BJ (cell line): Measurements from ENCODE around the gene ANGPTL8. TPM values are rescaled to one million over a fixed set of nuclear protein-coding genes. Genes with fewer than 3 reads are reported as not detected.

Experiments
- CTCF ChIA-PET: fragments of 350-600 bp; formaldehyde crosslinking; extraction: SDS; loops from one replicate; lab custom pipeline; 2021; ENCODE audit warnings: antibody characterized with exemption, inconsistent platforms; lab: Yijun Ruan, JAX
- POLR2A ChIA-PET: fragments of 300-600 bp; sonication (Branson Sonifier 250); formaldehyde crosslinking; extraction: SDS; loops from one replicate; lab custom pipeline; 2021; ENCODE audit warnings: antibody characterized with exemption; lab: Charles Lee
- DNase-seq: peaks from one replicate; pipeline ENCODE4 v3.0.0-alpha.2; 2011; ENCODE audit warnings: low read depth
- H3K27me3 ChIP-seq: 2 replicates; pipeline ENCODE4 v1.6.0; 2011; ENCODE audit warnings: low read length; ENCODE audit not compliant: control insufficient read depth, insufficient read depth
- H3K36me3 ChIP-seq: 2 replicates; pipeline ENCODE4 v1.5.1; 2011; ENCODE audit warnings: low read length; ENCODE audit not compliant: control insufficient read depth, insufficient read depth
- H3K4me3 ChIP-seq: 2 replicates; pipeline ENCODE4 v1.5.1; 2011; ENCODE audit warnings: low read depth, mild to moderate bottlenecking, control low read depth, low read length
- CTCF ChIP-seq: IDR thresholded peaks from 2 replicates; pipeline ENCODE4 v1.5.1; 2011; ENCODE audit warnings: low read depth, mild to moderate bottlenecking, control low read depth, inconsistent platforms, low read length, moderate library complexity; ENCODE audit not compliant: insufficient read depth
- polyA plus RNA-seq: library from polyadenylated mRNA; depleted of rRNA; stranded (reverse); fragments of >200 nt; gene quantifications from 2 replicates; pipeline ENCODE4 v1.2.3, GENCODE V29; 2011

Gene ANGPTL8
- polyA plus RNA-seq, 1 experiment: not detected

- H3K36me3 ChIP-seq: no peaks in the 10 kb centered on the region
- H3K4me3 ChIP-seq: no peak overlapping the region
- TF ChIP-seq CTCF: no peak
- no peak for DNase-seq
- no peaks in the 10 kb centered on the region for H3K27me3 ChIP-seq
- CTCF ChIA-PET: interaction anchor here (1.0 to 1.4 kb wide), 3 partner anchors 26 to 215 kb away, joined by 3 to 5 read pairs (median 3); no protein-coding TSS in a partner anchor
- POLR2A ChIA-PET: no interaction called here
Observed at GRCh38 chr19:11267316-11268085, 28.1 kb downstream of the ANGPTL8 start.

- POLR2A ChIA-PET: no interaction called here
- Histone ChIP-seq H3K36me3 (no peaks in the 10 kb centered on the region), H3K27me3 (no peaks in the 10 kb centered on the region), H3K4me3 (no peak overlapping the region)
- CTCF ChIA-PET: interaction anchor here (1.0 kb wide), 1 partner anchor 13 kb away, joined by 3 read pairs; no protein-coding TSS in a partner anchor
- TF ChIP-seq CTCF: no peak
- no peak for DNase-seq
Observed at GRCh38 chr19:11268783-11269267, 29.4 kb downstream of the ANGPTL8 start.

DNA sequence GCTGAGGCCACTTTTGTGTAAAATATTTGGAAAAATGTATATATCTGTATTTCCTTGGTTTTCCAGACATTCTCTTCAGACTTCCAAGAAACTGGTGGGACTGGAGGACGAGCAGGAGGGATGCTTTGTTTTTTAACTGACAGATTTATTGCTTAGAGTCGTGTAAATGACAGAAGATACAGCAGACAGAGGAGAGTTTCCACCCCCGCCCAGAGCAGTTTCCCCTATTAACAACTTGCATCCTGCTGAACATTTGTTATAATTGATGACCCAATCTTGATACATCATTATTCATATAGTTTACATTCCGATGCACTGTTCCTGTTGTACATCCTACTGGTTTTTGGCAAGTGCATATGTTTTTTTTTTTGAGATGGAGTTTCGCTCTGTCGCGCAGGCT lies 30.0 kb downstream of the ANGPTL8 start:
- Histone ChIP-seq H3K4me3 (no peak overlapping the region), H3K27me3 (no peaks in the 10 kb centered on the region), H3K36me3 (no peaks in the 10 kb centered on the region)
- ChIA-PET CTCF (interaction anchor here (1.0 kb wide), 1 partner anchor 14 kb away, joined by 3 read pairs; no protein-coding TSS in a partner anchor), POLR2A (no interaction called here)
- no peak for DNase-seq
- TF ChIP-seq CTCF: no peak

DNA sequence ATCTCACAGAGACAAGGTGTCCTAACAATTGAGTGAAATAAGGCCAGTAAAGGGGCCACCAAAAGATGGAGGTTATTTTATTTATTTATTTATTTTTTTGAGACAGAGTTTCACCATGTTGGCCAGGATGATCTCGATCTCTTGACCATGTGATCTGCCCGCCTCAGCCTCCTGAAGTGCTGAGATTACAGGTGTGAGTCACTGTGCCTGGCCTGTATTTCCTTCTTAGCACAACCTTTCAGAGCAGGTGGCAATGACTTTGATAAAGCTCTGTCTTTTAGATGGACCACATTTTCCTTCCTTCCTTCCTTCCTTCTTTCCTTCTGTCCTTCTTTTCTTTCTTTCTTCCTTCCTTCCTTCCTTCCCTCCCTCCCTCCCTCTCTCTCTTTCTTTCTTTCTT lies 33.9 kb downstream of the ANGPTL8 start:
- ChIA-PET CTCF (interaction anchor here (0.5 kb wide), 1 partner anchor 19 kb away, joined by 4 read pairs; no protein-coding TSS in a partner anchor), POLR2A (no interaction called here)
- Histone ChIP-seq H3K27me3 (no peaks in the 10 kb centered on the region), H3K36me3 (no peaks in the 10 kb centered on the region), H3K4me3 (no peak overlapping the region)
- TF ChIP-seq CTCF: no peak
- DNase-seq: no peak

GRCh38 chr19:11273989-11274388 lies 34.6 kb downstream of the ANGPTL8 start:
- TF ChIP-seq CTCF: no peak
- CTCF ChIA-PET: interaction anchor here (0.5 to 0.6 kb wide), 2 partner anchors 19 to 185 kb away, joined by 4 read pairs; no protein-coding TSS in a partner anchor
- Histone ChIP-seq H3K27me3 (no peaks in the 10 kb centered on the region), H3K36me3 (no peaks in the 10 kb centered on the region), H3K4me3 (no peak overlapping the region)
- POLR2A ChIA-PET: no interaction called here
- no peak for DNase-seq
